Mononuclear cell (primary cell): ENCODE measurements around the gene FAM76B. TPM values are rescaled to one million over a fixed set of nuclear protein-coding genes. Genes with fewer than 3 reads are reported as not detected.
"Not testable (repeated sequence)": the region's sequence is repeated elsewhere in the genome, so short reads cannot be mapped to it uniquely, and the experiment has no call there.

Experiments
- H3K27me3 ChIP-seq: 2 replicates; pipeline ENCODE4 v1.6.0; 2011; ENCODE audit warnings: low read length, control low read depth; ENCODE audit not compliant: insufficient read depth
- H3K4me1 ChIP-seq: 2 replicates; pipeline ENCODE4 v1.5.1; 2011; ENCODE audit warnings: mild to moderate bottlenecking, low read length, control low read depth; ENCODE audit not compliant: insufficient read depth
- H3K4me3 ChIP-seq: 2 replicates; pipeline ENCODE4 v1.5.1; 2011; ENCODE audit warnings: mild to moderate bottlenecking, low read length, moderate library complexity
- H3K9me3 ChIP-seq: 2 replicates; pipeline ENCODE4 v1.5.1; 2011; ENCODE audit warnings: low read depth, mild to moderate bottlenecking, control low read depth, low read length
- total RNA-seq: library from RNA; depleted of rRNA; stranded (reverse); fragments of >200 nt; gene quantifications from one replicate; pipeline ENCODE4 v1.2.3, GENCODE V29; 2012

Gene FAM76B
- 107 TPM for total RNA-seq

GRCh38 chr11:95789506-95790122, at the start of gene FAM76B:
FAM76B (minus strand) TSS chr11:95789782; CDS start chr11:95789478, 304 bp downstream.
- Histone ChIP-seq H3K4me1 (peaks cover 24% of the 10 kb centered on the region), H3K27me3 (no peaks in the 10 kb centered on the region), H3K4me3 (peak within 1 kb of the TSS; percentile 78), H3K9me3 (no peaks in the 10 kb centered on the region)

- no peak overlapping the region for H3K4me3 ChIP-seq
- H3K27me3 ChIP-seq = no peaks in the 10 kb centered on the region
- no peaks in the 10 kb centered on the region for H3K4me1 ChIP-seq
- no peaks in the 10 kb centered on the region for H3K9me3 ChIP-seq
Measured at GRCh38 chr11:95835768-95836488, 46.3 kb upstream of the FAM76B start.

- Histone ChIP-seq H3K4me3 (no peak overlapping the region), H3K27me3 (no peaks in the 10 kb centered on the region), H3K4me1 (no peaks in the 10 kb centered on the region), H3K9me3 (no peaks in the 10 kb centered on the region)
Measured at GRCh38 chr11:95835351-95835750, 45.8 kb upstream of the FAM76B start.

GRCh38 chr11:95833378-95833777, 43.8 kb upstream of the FAM76B start:
- H3K9me3 ChIP-seq = no peaks in the 10 kb centered on the region

GRCh38 chr11:95832763-95833162, 43.2 kb upstream of the FAM76B start:
- no peak overlapping the region for H3K4me3 ChIP-seq
- H3K4me1 ChIP-seq = no peaks in the 10 kb centered on the region
- no peaks in the 10 kb centered on the region for H3K27me3 ChIP-seq
- H3K9me3 ChIP-seq = no peaks in the 10 kb centered on the region

More at GRCh38 chr11:95833378-95833777, 43.8 kb upstream of the FAM76B start:
- H3K4me1 ChIP-seq = no peaks in the 10 kb centered on the region
- H3K4me3 ChIP-seq = no peak overlapping the region
- H3K27me3 ChIP-seq = no peaks in the 10 kb centered on the region

- Histone ChIP-seq H3K9me3 (no peaks in the 10 kb centered on the region), H3K4me3 (no peak overlapping the region), H3K27me3 (no peaks in the 10 kb centered on the region), H3K4me1 (no peaks in the 10 kb centered on the region)
Measured at GRCh38 chr11:95831198-95831883, 41.8 kb upstream of the FAM76B start.

- Histone ChIP-seq H3K4me3 (no peak overlapping the region), H3K4me1 (no peaks in the 10 kb centered on the region), H3K27me3 (no peaks in the 10 kb centered on the region), H3K9me3 (no peaks in the 10 kb centered on the region)
Measured at GRCh38 chr11:95829580-95830259, 40.1 kb upstream of the FAM76B start.

- Histone ChIP-seq H3K9me3 (no peaks in the 10 kb centered on the region), H3K27me3 (no peaks in the 10 kb centered on the region), H3K4me1 (no peaks in the 10 kb centered on the region), H3K4me3 (no peak overlapping the region)
Measured at GRCh38 chr11:95827696-95828095, 38.1 kb upstream of the FAM76B start.

GRCh38 chr11:95821640-95822039, 32.1 kb upstream of the FAM76B start:
- no peaks in the 10 kb centered on the region for H3K4me1 ChIP-seq
- no peaks in the 10 kb centered on the region for H3K27me3 ChIP-seq
- H3K9me3 ChIP-seq = no peaks in the 10 kb centered on the region
- no peak overlapping the region for H3K4me3 ChIP-seq

GRCh38 chr11:95816037-95816436, 26.5 kb upstream of the FAM76B start:
- no peak overlapping the region for H3K4me3 ChIP-seq
- H3K9me3 ChIP-seq = no peaks in the 10 kb centered on the region
- no peaks in the 10 kb centered on the region for H3K27me3 ChIP-seq
- H3K4me1 ChIP-seq = no peaks in the 10 kb centered on the region

- H3K4me1 ChIP-seq, H3K4me3 ChIP-seq, H3K9me3 ChIP-seq, H3K27me3 ChIP-seq: not testable (repeated sequence)
Measured at GRCh38 chr11:95811052-95811451, 21.5 kb upstream of the FAM76B start.

GRCh38 chr11:95806464-95806863, 16.9 kb upstream of the FAM76B start:
- H3K27me3 ChIP-seq, H3K9me3 ChIP-seq, H3K4me3 ChIP-seq, H3K4me1 ChIP-seq: not testable (repeated sequence)

GRCh38 chr11:95805869-95806268, 16.3 kb upstream of the FAM76B start:
- H3K27me3 ChIP-seq = no peaks in the 10 kb centered on the region
- no peak overlapping the region for H3K4me3 ChIP-seq
- H3K4me1 ChIP-seq = no peaks in the 10 kb centered on the region
- H3K9me3 ChIP-seq = no peaks in the 10 kb centered on the region

- Histone ChIP-seq H3K27me3 (no peaks in the 10 kb centered on the region), H3K9me3 (no peaks in the 10 kb centered on the region), H3K4me3 (no peak overlapping the region), H3K4me1 (no peaks in the 10 kb centered on the region)
Measured at GRCh38 chr11:95803973-95804372, 14.4 kb upstream of the FAM76B start.

- H3K27me3 ChIP-seq = no peaks in the 10 kb centered on the region
- H3K4me1 ChIP-seq = no peaks in the 10 kb centered on the region
- H3K4me3 ChIP-seq = no peak overlapping the region
- H3K9me3 ChIP-seq = no peaks in the 10 kb centered on the region
Measured at GRCh38 chr11:95802806-95803205, 13.2 kb upstream of the FAM76B start.
